GM21390 (cell line): ENCODE data around the gene CORO6.

Source experiments
- ATAC-seq: cut with Tn5 transposase; IDR thresholded peaks from one replicate; pipeline ENCODE4 v1.9.1; 2021; ENCODE audit not compliant: unreplicated experiment

Gene CORO6

GRCh38 chr17:29567304-29567553, 55.5 kb downstream of the CORO6 start:
- no peak for ATAC-seq

- no peak for ATAC-seq
These were observed 56.0 kb downstream of the CORO6 start, which contains the start of gene ABHD15 for GRCh38 chr17:29566473-29567303. Gene ABHD15 (minus strand): TSS chr17:29567037. CDS start chr17:29566966, 71 bp downstream.

GRCh38 chr17:29565643-29566472, 56.9 kb downstream of the CORO6 start:
- ATAC-seq = no peak
